NCI-H146 treated with DMSO at 0.1 percent for 48 hours (cell line): ENCODE measurements around the gene RPL18A.
A peak's percentile ranks its signal among the peaks of the same experiment; 100 is the strongest.

Experiments
- DNase-seq: peaks from one replicate; lab custom pipeline; 2025; ENCODE audit not compliant: unreplicated experiment; lab: John Stamatoyannopoulos, UW

Gene RPL18A

GRCh38 chr19:17859533-17860330 lies at the start of gene RPL18A:
Gene RPL18A (plus strand): TSS chr19:17859910. CDS start chr19:17859957, 47 bp downstream.
- DNase-seq: peak; percentile 99

- no peak for DNase-seq
Observed at GRCh38 chr19:17811103-17811502, 48.6 kb upstream of the RPL18A start.

GRCh38 chr19:17811681-17812080 lies 48.0 kb upstream of the RPL18A start:
- DNase-seq: no peak

GRCh38 chr19:17812099-17812498 lies 47.6 kb upstream of the RPL18A start:
- no peak for DNase-seq

GRCh38 chr19:17817668-17818363 lies 41.9 kb upstream of the RPL18A start:
- DNase-seq: no peak

GRCh38 chr19:17821190-17821589 lies 38.5 kb upstream of the RPL18A start, which contains the start of gene INSL3:
Gene INSL3 (minus strand): TSS chr19:17821519. CDS start chr19:17821506, 13 bp downstream.
- DNase-seq: no peak

- no peak for DNase-seq
Observed at GRCh38 chr19:17824339-17824738, 35.4 kb upstream of the RPL18A start.

- no peak for DNase-seq
Observed at GRCh38 chr19:17826508-17827056, 33.1 kb upstream of the RPL18A start.

- DNase-seq: peak; percentile 54
Observed at GRCh38 chr19:17829855-17830566, 29.7 kb upstream of the RPL18A start.

- DNase-seq: peak; percentile 80
Observed at GRCh38 chr19:17830567-17831418, 28.9 kb upstream of the RPL18A start.

GRCh38 chr19:17831419-17831888 lies 28.3 kb upstream of the RPL18A start:
- DNase-seq: no peak

- no peak for DNase-seq
Observed at GRCh38 chr19:17832443-17833208, 27.1 kb upstream of the RPL18A start.

- DNase-seq: no peak
Observed at GRCh38 chr19:17834350-17835181, 25.1 kb upstream of the RPL18A start.

- no peak for DNase-seq
Observed at GRCh38 chr19:17835182-17836006, 24.3 kb upstream of the RPL18A start.

- DNase-seq: no peak
Observed at GRCh38 chr19:17836530-17836929, 23.2 kb upstream of the RPL18A start.

GRCh38 chr19:17837972-17838371 lies 21.7 kb upstream of the RPL18A start:
- no peak for DNase-seq

- no peak for DNase-seq
Observed at GRCh38 chr19:17840019-17840418, 19.7 kb upstream of the RPL18A start.

GRCh38 chr19:17841371-17841809 lies 18.3 kb upstream of the RPL18A start:
- DNase-seq: no peak
